Middle frontal gyrus (tissue), 1 donor: ENCODE data around the gene POLR3C.
"Not testable (repeated sequence)": the region's sequence is repeated elsewhere in the genome, so short reads cannot be mapped to it uniquely, and the experiment has no call there.

Experiments
- DNase-seq: peaks from one replicate; pipeline ENCODE4 v3.0.0-alpha.2; 2015; ENCODE audit warnings: low spot score; ENCODE audit errors: extremely low spot score

POLR3C gene, protein sequence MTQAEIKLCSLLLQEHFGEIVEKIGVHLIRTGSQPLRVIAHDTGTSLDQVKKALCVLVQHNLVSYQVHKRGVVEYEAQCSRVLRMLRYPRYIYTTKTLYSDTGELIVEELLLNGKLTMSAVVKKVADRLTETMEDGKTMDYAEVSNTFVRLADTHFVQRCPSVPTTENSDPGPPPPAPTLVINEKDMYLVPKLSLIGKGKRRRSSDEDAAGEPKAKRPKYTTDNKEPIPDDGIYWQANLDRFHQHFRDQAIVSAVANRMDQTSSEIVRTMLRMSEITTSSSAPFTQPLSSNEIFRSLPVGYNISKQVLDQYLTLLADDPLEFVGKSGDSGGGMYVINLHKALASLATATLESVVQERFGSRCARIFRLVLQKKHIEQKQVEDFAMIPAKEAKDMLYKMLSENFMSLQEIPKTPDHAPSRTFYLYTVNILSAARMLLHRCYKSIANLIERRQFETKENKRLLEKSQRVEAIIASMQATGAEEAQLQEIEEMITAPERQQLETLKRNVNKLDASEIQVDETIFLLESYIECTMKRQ

GRCh38 chr1:145823565-145824498 is at the start of gene POLR3C, which contains the start of gene RNF115:
TSS of gene POLR3C (plus strand) at chr1:145824200. CDS start at chr1:145825777, 1,577 bp downstream.
TSS of gene RNF115 (minus strand) at chr1:145824095. CDS start at chr1:145823873, 222 bp downstream.
- peak; percentile 83 for DNase-seq

- no peak for DNase-seq
Measured at GRCh38 chr1:145777357-145778145, 46.4 kb upstream of the POLR3C start.

DNA sequence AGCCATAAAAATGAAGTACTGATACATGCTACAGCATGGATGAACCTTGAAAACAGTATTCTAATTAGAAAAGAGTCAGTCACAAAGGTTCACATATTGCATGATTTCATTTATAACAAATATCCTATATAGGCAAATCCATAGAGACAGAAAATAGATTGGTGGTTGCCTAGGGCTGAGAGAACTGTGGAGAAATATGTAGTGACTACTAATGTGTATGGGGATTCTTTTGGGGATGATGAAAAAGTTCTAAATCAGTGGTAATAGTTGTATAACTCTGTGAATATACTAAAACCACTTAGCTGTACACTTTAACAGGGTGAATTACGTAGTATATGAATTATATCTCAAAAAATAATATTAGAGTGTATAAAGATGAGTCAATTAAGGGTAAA is 45.9 kb upstream of the POLR3C start:
- DNase-seq = no peak

- DNase-seq = no peak
Measured at GRCh38 chr1:145782272-145783099, 41.5 kb upstream of the POLR3C start.

DNA sequence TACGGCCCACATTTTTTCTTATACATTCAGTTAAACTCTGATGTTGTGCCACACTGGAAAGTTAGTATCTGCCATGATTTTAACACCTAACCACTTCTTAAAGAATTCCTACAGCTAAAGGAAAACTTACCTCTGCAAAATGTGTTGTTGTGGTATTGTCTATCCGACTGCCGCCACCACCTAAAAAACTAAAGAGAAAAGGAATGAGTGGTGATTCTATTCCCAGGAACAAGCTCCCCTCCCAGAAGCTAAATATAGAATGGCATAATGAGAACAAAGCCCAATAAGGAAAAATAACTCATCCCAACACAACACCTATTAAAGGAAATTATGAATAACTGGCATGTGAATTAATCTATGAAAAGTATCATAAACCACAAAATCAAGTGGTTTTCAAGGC is 39.6 kb upstream of the POLR3C start:
- no peak for DNase-seq

DNA sequence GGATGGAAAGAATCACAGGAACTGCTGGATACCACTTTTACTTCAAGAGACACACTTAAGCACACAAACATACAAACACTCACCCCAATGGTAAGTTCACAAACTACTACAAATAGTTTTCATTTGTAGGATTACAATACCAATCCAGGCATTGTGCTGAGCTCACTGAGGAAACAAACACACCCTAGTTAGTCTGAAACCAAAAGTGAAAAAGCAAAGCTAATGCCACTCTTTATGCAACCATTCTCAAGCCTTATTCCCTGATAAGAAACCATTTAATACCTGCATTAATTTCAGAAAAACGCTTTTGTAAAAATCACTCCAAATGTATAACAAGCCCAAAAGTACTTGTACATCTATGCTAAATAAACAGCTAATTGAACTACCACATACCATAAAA is 38.5 kb upstream of the POLR3C start:
- DNase-seq = no peak

GRCh38 chr1:145786271-145786670 is 37.7 kb upstream of the POLR3C start:
- DNase-seq = no peak

DNA sequence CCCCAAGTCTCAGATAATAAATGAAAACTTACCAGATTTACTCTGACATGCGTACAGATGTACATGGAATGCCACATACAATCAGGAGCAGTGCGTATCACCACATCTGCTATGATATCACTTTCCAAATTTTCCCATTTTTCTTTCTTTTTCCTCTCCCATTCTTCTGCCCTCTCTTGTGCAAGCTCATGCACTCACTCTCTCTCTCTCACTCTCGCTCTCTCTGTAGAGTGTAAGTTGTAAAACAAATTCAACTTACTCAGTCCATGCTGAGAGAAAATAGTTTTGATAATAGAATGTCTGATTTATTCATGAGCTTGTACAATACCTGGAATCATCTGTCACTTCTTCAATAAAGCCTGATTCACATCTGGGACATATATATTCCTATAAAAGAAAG is 35.4 kb upstream of the POLR3C start:
- no peak for DNase-seq

DNA sequence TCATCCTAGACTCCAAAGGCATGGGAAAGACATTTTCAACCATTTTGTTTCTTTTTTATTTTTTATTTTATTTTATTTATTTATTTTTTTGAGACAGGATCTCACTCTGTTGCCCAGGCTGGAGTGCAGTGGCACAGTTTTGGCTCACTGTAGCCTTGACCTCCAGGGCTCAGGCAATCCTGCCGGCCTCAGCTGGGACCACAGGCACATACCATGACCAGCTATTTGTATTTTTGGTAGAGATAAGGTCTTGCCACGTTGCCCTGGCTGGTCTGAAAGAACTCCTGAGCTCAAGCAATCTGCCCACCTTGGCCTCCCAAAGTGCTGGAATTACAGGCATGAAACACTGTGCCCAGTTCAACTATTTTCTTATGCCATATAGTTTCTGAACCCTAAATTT is 32.1 kb upstream of the POLR3C start:
- DNase-seq = not testable (repeated sequence)

DNA sequence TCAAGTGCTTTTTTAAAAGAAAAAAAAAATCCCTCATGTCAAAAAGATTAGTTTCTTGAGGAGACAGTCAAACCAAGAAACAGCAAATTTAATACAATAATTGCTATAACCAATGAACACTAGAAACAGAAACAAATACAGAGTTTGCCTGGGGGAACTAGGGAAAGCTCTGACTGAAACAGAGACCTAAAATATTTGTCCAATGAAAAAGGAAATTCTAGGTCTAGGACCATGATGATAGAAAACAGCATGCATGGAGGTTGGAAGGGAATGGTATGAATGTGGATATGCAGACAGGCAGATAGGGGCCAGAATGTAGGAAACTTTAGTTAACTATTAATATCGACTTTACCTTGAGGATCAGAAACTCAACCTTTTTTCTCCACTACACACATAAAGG is 31.5 kb upstream of the POLR3C start:
- DNase-seq = no peak

GRCh38 chr1:145795257-145795881 is 28.6 kb upstream of the POLR3C start:
- DNase-seq = no peak

- no peak for DNase-seq
Measured at GRCh38 chr1:145796753-145797152, 27.2 kb upstream of the POLR3C start.

- no peak for DNase-seq
Measured at GRCh38 chr1:145799806-145800205, 24.2 kb upstream of the POLR3C start.

GRCh38 chr1:145804235-145805045 is 19.6 kb upstream of the POLR3C start:
- DNase-seq = no peak

- DNase-seq = no peak
Measured at GRCh38 chr1:145805057-145805456, 18.9 kb upstream of the POLR3C start.

DNA sequence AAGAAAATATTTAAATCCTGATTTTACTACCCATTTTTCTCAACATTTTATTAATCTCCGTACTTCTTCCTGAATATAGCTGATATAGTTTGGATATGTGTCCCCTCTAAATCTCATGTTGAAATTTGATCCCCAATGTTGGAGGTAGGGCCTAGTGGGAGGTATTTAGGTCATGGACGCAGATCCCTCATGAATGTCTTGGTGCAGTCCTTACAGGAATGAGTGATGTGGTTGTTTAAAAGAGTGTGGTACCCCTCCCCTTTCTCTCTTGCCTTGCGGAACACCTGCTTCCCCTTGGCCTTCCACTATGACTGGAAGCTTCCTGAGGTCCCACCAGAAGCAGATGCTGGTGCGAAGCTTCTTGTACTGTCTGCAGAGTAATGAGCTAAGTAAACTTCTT is 17.6 kb upstream of the POLR3C start:
- DNase-seq = no peak

- no peak for DNase-seq
Measured at GRCh38 chr1:145806844-145807243, 17.2 kb upstream of the POLR3C start.

DNA sequence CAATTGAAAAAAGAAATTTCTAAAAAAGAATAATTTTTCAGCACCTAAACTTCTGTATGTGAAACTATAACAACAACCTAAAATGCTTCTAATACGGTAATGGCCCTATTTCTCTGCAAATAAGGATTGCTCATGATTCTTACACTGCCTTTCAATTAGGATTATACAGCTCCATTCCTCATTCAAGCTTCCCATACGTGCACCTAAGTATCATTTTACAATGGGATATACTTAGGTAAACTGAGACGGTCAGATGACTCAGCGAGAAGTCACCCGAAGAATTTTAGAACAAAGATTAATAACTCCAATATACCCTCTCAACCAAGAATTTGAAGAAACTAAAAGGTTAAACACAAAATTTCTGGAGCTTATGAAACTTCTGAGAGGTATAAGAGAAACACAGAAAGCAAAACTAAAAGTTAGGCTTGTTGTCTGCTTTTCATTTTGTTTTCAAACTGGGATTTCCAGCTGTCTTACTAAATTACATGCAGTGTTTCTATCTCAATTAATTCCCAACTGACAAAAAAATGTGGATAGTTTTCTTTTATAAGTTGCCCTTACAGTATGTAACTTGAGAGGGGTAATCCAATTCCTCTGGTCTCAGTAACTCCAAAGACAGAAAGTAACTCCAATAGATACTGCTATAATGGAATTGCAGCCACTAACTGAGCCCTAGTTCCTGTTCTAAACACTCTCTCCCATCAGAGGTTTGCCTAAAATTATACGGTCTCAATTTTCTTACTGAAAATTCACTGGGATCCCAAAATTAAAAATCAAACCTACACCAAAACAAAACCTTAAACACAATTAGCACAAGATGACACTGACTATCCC is 10.8 kb upstream of the POLR3C start:
- not testable (repeated sequence) for DNase-seq
